AG10803 (cell line): ENCODE data around the gene CTDNEP1.

Source experiments
- DNase-seq: peaks from one replicate; pipeline ENCODE4 v3.0.0; 2010; ENCODE audit warnings: low read depth
- H3K4me3 ChIP-seq: 2 replicates; pipeline ENCODE4 v1.5.1; 2011; ENCODE audit warnings: mild to moderate bottlenecking, low read length, control low read depth
- TF ChIP-seq, protein P1 (sequence below): conservative IDR thresholded peaks from 2 replicates; pipeline ENCODE4 v1.5.1; 2011; ENCODE audit warnings: mild to moderate bottlenecking, low read length, control low read depth, inconsistent platforms

CTDNEP1 gene

DNA sequence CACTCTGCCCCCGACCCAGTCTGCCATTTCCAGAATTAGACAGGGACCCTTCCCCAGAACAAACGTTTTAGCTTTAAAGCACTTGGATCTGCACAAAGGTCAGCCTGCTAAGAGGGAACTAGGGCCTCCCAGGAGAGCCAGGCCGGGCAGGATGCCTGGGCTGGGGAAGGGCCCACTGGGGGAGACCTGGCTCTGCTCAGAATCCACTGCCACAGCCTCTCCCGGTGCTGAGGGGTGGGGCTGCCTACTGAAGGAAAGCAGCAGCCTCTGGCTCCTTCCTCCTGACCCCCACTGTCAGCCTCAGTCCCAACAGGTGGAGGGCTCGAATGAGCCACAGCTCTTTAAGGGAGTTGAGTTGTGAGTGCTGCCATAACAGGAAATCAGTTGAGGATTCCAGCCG, 41.2 kb upstream of the CTDNEP1 start:
- TF ChIP-seq, protein P1, sequence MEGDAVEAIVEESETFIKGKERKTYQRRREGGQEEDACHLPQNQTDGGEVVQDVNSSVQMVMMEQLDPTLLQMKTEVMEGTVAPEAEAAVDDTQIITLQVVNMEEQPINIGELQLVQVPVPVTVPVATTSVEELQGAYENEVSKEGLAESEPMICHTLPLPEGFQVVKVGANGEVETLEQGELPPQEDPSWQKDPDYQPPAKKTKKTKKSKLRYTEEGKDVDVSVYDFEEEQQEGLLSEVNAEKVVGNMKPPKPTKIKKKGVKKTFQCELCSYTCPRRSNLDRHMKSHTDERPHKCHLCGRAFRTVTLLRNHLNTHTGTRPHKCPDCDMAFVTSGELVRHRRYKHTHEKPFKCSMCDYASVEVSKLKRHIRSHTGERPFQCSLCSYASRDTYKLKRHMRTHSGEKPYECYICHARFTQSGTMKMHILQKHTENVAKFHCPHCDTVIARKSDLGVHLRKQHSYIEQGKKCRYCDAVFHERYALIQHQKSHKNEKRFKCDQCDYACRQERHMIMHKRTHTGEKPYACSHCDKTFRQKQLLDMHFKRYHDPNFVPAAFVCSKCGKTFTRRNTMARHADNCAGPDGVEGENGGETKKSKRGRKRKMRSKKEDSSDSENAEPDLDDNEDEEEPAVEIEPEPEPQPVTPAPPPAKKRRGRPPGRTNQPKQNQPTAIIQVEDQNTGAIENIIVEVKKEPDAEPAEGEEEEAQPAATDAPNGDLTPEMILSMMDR: no peak
- no peak overlapping the region for H3K4me3 ChIP-seq
- no peak for DNase-seq

DNA sequence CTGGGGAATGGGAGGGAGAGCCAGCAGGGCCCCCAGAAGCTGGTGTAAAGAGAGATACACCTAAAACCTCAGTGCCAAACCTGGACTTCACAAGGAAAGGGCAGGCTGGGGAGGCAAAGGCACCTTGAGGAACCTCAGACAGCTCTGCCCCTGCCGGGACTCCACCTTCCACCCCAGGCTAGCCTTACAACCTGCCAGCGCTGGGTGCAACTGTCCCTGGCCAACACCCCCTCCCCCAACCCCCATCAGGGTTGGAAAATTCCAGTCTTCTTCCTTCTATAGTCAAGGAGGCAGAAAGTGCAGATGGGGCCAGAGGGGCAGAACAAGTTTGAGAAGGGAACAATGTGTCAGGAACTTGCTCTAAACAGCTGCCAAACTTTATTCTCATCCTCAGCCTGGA, 40.7 kb upstream of the CTDNEP1 start:
- DNase-seq: no peak
- no peak overlapping the region for H3K4me3 ChIP-seq
- TF ChIP-seq, protein P1: no peak

DNA sequence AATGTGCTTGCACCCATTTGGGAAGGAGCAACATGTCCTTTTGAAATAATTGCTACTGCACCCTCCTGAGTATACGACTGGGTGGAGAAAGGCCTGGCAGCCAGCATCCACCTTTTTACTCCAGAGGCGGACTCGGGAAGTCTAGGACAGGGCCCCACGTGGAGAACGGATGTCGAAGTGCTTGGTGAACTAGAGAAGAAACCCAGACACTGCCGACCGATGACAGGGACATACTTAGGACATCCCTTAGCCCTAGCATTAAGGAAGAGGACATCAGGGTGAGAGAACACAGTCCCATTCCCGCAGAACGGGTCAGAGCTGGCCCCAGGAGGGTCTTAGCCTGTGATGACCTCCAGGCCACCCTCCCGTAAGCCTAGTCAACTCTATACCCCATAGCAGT, 39.2 kb upstream of the CTDNEP1 start:
- TF ChIP-seq, protein P1: no peak
- no peak overlapping the region for H3K4me3 ChIP-seq
- DNase-seq: no peak

DNA sequence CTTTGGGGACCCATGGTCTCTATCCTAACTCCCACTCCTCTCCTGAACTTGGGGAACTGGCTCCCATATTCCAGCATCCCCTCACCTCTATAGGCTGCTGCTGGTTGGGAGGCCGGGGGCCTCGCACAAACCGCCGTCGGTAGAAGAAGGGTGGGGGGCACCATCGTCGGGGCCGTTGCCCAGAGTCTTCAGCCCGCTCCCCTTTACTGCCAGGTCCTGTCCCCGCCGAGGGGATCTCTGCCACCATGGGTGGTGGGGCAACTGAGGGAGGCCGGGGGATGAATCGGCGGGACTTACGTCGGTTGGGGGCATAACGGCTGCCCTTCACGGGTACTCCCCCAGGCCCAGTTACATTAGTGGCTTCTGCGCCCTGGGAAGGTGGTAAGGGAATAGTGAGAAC, 38.6 kb upstream of the CTDNEP1 start:
- H3K4me3 ChIP-seq: no peak overlapping the region

DNA sequence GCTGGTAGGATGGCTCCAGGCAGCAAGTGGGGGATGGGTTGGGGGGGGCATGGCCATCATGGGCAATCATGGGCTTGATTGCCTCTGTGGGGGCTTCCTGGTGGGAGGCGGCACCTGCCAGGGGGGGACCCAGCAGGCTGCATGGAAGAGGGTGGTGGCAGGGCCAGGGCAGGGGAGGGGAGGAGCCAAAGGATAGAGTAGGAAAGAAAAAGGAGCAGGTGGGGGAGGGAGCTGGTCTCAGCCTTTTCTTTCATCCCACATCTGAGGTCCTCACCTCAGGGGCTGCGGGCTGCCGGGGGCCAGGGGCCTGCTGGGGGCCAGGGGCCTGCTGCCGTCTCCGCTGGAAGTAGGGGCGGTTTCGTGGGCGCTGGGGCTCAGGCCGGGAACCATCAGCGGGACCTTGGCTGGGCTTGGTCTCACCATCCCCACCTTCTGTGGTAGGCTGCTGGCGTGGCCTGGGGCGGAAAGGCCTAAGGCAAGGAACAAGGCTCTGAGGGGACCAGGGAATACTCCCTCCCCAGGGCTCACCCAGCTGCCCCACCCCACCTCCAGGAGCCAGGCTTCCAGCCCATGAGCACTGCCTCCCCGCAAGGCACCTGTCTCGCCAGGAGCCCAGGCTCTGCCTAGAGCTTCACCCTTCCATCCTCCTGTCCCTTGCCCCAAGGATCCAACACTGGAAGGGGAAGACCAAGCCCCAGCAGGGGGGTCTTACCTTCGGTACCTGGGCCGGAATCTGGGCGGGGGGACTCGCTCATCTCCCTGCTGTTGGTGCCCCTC, 37.9 kb upstream of the CTDNEP1 start:
- H3K4me3 ChIP-seq: no peak overlapping the region
- TF ChIP-seq, protein P1: no peak
- DNase-seq: no peak

More for the DNA sequence above, 38.6 kb upstream of the CTDNEP1 start:
- no peak for DNase-seq
- TF ChIP-seq, protein P1: no peak

DNA sequence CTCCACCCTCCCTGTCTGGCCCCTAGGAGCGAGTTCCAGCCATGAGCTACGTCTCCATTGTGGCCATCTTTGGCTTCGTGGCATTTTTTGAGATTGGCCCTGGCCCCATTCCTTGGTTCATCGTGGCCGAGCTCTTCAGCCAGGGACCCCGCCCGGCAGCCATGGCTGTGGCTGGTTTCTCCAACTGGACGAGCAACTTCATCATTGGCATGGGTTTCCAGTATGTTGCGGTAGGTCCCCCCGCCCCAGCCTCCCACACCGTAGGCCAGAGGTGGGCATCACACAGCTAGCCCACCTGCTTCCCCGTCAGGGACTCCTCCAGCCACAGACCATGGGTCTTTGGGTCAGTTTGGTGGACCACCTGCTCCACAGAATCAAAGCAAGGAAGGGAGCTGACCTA, 34.1 kb upstream of the CTDNEP1 start:
- H3K4me3 ChIP-seq: no peak overlapping the region
- no peak for DNase-seq
- TF ChIP-seq, protein P1: no peak

DNA sequence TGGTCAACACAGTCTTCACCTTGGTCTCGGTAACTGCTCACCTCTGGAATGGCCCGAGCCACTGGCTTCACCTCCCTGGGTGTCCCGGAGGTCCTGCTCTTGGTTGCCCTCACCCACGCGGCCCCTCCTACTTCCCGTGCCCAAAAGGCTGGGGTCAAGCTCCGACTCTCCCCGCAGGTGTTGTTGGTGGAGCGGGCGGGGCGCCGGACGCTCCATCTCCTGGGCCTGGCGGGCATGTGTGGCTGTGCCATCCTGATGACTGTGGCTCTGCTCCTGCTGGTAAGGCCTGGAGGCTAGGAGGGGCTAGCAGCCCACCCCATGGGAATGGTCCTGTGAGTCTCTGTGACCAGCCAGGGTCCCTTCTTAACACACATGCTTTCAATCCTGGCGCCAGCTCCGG, 33.4 kb upstream of the CTDNEP1 start:
- TF ChIP-seq, protein P1: no peak
- no peak for DNase-seq

More for the DNA sequence above, 33.4 kb upstream of the CTDNEP1 start:
- no peak overlapping the region for H3K4me3 ChIP-seq
